GM18861 (cell line): ENCODE measurements around the gene NDUFV2.
"Not testable (repeated sequence)": the region's sequence is repeated elsewhere in the genome, so short reads cannot be mapped to it uniquely, and the experiment has no call there.

ENCODE experiments used
- ATAC-seq: cut with Tn5 transposase; IDR thresholded peaks from one replicate; pipeline ENCODE4 v1.9.1; 2021; ENCODE audit not compliant: unreplicated experiment

The NDUFV2 gene

DNA sequence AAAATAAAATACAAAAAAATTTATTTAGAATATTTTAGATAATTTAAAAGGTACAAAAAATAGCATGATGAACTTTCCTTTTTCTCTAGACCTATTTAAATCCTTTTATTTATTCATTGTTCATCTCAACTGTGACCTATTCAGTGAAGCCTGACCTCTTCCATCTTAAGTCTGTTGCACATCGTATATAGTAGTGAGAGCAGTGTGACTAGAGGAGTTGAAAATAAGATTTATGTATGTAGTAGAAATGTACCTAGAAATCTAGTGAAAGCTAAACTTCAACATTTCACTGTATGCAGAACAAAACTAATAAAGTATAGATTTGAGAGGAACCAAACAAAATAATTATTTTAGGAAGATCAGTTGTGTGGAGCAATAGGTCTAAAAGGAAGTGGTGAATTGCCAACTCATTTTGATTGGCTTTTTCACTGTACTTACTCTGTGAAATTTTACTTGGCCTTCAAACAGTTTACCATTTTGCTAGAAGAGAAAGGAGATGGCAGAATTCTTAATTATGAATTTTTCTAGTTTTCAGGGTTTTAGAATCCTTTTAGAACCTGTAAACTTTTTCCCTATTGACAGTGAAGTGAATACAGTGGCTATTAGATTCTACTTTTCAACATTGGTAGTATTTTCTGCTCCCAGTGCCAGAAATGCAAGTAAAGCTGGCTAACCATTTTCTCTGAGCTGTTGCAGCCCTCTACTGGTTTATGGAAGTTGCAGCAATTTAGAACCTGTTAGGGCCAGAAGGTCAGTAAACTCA is 45.1 kb downstream of the NDUFV2 start:
- peak; percentile 45 for ATAC-seq

DNA sequence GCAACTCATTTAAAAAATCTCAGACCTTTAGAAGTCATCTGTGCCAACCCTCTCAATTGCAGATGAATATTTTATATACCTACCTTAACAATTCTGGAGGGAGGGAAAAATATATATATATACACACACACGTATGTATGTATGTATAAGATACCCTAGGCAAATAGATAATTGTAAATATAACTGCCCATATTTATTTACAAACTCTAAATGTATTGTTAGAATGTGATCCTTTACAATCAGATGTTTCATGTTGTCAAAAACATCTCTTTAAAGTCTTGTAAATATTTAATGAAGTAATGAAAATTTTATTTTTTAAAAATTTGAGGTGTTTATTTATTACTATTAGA is 45.7 kb downstream of the NDUFV2 start:
- ATAC-seq = no peak

DNA sequence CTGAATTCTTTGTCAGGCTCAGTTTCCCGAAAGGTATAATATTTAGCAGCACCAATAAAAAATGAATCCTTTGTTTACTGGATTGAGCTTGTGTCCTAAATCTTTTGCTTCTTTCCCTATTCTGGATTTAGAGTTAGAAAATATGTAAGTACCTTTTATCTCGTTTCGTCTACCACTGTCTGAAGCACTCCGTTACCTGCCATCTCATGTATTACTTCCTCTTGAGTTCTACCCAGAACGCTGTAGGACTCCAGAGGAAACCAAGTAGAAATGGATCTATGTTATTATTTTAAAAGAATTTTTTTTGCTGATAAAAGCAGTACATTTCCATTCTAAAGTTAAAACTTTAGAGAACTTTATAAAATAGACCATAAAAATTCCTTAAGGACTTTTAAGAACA is 47.6 kb downstream of the NDUFV2 start:
- ATAC-seq = no peak

DNA sequence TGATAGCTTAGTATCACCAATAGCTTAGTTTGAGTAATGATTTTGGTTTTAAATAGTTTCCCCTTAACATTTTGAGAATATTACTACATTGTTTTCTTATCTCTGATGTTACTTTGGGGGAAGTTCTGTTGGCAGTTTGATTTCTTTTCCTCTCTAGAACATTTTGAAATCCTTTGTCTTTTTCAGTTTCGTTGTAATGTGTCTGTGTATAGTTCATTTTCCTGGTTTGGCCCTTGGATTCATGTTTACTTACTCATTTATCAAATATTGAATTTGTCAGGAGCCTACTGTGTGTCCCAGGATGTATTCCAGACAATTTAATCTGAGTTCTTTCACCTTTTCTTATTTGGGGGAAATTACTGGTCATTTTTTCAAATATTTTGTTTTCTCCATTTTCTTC is 50.8 kb downstream of the NDUFV2 start:
- no peak for ATAC-seq

DNA sequence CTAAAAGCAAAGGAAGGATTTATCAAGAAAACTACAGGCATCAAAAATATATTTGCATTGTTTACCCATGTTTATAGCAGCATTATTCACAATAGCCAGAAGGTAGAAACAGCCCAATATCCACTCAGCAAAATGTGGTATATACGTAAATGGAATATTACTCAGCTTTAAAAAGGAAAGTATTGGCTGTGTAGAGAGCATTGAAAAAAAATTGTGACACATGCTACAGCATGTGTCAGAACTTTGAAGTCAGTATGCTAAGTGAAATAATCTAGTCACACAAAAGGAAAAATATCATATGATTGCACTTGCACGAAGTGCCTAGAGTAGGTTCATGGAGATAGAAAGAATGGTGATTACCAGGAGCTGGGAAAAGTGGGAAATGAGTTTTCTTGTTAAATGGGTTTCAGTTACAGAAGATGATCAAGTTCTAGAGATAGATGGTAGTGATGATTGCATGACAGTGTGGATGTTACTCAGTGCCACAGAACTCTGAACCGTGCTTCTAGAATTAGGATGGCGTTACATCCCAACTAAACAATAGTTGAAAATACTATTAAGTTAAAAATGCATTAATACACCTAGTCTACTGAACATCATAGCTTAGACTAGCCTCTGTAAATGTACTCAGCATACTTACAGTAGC is 54.2 kb downstream of the NDUFV2 start:
- ATAC-seq = no peak

DNA sequence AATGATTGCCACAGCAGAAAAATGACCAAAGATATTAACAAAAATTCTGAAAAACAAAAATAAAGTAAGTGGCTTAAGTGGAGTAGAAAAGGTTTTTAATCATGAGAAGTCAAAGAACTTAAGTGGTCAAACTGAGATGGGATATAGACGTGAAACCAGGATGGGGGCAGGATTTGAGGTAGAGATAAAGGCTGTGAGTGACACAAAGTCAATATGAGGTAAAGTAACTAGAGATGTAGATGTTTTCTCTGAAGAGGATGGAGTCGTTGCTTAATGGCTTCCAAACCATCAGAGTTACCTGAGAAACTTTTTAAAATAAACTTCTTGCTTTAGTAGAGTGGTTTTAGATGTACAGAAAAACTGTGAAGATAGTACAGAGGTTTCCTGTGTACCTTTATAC is 55.3 kb downstream of the NDUFV2 start:
- no peak for ATAC-seq

DNA sequence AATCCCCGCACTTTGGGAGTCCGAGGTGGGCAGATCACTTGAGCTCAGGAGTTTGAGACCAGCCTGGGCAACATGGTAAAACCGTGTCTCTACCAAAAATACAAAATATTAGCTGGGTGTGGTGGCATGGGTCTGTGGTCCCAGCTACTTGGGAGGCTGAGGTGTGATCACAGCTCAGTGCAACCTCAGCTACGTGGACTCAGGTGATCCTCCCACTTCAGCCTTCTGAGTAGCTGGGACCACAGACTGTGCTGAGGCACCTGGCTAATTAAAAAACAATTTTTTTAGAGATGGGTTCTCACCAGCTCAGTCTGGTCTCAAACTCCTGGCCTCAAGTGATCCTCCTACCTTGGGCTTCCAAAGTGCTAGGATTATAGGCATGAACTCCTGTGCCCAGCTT is 57.5 kb downstream of the NDUFV2 start:
- ATAC-seq = no peak

DNA sequence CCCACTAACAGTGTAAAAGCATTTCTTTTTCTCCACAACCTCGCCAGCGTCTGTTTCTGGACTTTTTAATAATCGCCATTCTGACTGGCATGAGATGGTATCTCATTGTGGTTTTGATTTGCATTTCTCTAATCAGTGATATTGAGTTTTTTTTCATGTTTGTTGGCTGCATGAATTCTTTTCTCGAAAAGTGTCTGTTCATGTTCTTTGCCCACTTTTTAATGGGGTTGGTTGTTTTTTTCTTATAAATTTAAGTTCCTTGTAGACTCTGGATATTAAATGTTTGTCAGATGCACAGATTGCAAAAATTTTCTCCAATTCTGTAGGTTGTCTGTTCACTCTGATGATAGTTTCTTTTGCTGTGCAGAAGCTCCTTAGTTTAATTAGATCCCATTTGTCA is 60.2 kb downstream of the NDUFV2 start:
- ATAC-seq = not testable (repeated sequence)

DNA sequence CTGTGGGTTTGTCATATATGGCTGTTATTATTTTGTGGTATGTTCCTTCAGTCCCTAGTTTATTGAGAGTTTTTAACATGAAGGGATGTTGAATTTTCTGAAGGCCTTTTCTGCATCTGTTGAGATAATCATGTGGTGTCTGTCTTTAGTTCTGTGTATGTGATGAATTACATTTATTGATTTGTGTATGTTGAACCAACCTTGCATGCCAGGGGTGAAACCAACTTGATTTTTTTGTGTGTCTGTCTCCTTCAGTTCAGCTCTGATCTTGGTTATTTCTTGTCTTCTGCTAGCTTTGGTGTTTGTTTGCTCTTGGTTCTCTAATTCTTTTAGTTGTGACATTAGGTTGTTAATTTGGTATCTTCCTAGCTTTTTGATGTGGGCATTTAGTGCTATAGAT is 61.6 kb downstream of the NDUFV2 start:
- ATAC-seq = not testable (repeated sequence)

DNA sequence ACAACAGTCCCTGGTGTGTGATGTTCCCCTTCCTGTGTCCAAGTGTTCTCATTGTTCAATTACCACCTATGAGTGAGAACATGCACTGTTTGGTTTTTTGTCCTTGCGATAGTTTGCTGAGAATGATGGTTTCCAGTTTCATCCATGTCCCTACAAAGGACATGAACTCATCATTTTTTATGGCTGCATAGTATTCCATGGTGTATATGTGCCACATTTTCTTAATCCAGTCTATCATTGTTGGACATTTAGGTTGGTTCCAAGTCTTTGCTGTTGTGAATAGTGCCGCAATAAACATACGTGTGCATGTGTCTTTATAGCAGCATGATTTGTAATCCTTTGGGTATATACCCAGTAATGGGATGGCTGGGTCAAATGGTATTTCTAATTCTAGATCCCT is 63.4 kb downstream of the NDUFV2 start:
- ATAC-seq = not testable (repeated sequence)

DNA sequence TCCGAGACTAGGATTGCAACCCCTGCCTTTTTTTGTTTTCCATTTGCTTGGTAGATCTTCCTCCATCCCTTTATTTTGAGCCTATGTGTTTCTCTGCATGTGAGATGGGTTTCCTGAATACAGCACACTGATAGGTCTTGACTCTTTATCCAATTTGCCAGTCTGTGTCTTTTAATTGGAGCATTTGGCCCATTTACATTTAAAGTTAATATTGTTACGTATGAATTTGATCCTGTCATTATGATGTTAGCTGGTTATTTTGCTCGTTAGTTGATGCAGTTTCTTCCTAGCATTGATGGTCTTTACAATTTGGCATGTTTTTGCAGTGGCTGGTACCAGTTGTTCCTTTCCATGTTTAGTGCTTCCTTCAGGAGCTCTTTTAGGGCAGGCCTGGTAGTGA is 67.0 kb downstream of the NDUFV2 start:
- not testable (repeated sequence) for ATAC-seq

DNA sequence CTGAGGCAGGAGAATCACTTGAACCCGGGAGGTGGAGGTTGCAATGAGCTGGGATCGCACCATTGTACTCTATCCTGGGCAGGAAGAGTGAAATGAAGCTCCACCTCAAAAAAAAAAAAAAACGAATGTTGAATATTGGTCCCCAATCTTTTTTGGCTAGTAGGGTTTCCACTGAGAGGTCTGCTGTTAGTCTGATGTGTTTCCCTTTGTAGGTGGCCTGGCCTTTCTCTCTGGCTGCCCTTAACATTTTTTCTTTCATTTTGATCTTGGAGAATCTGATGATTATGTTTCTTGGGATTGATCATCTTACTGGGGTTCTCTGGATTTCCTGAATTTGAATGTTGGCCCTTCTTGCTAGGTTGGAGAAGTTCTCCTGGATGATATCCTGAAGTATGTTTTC is 69.4 kb downstream of the NDUFV2 start:
- ATAC-seq = not testable (repeated sequence)

DNA sequence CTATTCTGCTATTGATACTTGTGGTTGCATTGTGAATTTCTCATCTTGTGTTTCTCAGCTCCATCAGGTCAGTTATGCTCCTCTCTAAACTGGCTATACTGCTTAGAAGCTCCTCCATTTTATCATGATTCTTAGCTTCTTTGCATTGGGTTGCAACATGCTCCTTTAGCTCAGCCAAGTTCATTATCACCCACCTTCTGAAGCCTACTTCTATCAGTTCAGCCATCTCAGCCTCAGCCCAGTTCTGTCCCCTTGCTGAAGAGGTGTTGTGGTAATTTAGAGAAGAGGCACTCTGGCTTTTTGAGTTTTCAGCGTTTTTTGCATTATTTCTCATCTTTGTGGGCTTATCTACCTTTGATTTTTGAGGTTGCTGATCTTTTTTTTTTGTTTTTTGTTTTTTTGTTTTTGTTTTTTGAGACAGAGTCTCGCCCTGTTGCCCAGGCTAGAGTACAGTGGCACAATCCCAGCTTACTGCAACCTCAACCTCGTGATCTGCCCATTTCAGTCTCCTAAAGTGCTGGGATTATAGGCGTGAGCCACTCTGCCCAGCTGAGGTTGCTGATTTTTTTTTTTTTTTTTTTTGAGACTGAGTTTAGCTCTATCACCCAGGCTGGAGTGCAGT is 70.1 kb downstream of the NDUFV2 start:
- ATAC-seq = no peak

DNA sequence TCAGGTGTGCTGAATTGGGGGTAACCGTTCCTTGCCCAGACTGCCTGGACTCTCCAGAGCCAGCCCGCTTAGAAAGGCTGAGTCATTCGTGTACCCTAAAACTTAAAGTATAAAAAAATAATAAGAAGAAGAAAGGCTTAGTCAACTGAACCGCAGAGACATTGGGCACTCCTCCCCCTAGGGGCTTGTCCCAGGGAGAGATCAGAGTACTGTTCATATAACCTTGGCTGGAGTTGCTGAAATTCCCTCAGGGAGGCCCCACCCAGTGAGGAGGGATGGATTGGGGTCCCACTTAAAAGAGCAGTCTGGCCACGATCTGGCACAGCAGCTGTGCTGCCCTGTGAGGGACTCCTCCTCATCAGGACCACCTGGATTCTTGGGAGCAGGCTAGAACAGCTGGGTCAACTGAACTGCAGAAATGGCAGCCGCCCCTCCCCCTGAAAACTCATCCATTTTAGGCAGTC is 71.3 kb downstream of the NDUFV2 start:
- ATAC-seq = peak; percentile 64

DNA sequence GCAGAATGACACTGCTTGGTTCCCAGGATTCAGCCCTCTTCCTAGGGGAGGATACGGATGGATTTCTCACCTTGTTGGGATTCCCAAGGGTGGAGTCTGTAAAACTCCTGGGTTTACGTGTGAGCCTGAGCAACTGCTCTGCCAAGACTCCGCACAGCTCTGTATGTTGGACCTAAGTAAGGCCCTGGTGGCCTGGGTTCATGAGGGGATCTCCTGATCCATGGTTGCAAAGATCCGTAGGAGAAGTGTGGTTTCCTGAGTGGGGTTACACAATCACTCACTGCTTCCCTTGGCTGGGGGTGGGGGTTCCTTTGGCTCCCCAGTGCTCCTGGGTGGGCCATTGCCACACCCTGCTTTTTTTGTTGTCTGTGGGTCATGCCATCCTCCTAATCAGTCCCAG is 71.8 kb downstream of the NDUFV2 start:
- ATAC-seq = no peak

DNA sequence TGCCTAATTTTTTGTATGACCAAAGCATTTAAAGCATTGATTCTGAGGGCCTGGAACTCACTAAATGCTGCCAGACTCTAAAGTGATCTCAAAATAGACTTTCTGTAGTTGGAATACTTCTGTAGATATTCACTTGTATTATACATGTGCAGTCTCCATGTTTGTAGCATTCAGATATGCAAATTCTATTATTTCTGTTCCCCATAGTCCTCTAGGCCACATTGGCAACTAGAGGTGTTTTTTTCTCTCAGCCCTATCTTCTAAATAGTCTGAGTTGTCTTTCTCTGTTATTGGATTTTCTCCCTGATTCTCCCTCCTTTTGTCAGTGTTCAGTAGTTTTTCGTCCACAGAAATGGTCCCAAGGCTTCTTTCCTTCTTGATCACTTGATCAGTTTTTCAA is 72.6 kb downstream of the NDUFV2 start:
- ATAC-seq = no peak

DNA sequence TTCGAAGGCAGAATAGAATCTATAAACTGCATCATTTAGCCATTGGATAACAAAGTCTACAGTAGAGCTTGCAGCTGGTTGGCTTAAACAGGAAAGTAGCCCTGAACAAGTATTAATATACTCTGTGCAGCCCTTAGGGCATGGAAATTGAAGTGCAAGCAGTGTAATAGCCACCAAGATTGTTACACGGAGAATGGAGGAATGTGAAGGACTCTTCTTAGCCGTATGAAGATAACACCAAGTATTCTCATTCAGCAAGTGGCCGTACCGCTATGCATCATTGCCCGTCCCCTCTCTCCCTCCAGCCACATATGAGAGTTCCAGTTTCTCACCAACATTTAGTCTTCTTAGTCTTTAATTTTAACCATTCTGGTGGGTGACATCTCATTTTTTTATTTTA is 74.5 kb downstream of the NDUFV2 start:
- no peak for ATAC-seq

DNA sequence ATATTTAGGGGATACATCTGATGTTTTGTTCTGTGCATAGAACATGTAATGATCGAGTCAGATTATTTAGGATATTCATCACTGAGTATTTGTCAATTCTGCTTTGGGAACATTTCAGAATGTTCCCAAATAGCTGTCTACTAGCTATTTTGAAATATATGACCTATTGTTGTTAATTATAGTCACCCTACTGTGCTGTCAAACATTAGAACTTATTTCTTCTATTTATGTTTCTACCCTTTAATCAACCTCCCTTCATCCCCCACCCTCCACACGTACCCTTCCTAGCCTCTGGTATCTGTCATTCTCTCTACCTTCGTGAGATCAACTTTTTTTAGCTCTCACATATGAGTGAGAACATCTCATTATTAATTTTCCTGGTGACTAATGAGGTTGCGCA is 75.0 kb downstream of the NDUFV2 start:
- no peak for ATAC-seq

DNA sequence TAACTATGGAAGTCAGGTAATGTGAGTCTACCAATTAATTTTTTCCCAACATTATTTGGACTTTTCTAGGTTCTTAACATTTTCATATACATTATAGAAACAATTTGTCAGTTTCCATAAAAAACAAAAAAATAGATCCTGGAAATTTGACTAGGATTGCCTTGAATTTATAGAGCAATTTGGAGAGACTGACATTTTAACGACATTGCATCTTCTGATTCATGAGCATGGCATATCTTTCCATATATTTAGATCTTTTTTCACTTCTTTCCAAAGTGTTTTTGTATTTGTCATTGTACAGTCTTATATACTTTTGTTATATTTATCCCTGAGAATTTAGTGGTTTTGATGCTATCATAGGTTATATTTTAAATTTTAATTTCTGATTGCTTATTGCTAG is 76.1 kb downstream of the NDUFV2 start:
- no peak for ATAC-seq

DNA sequence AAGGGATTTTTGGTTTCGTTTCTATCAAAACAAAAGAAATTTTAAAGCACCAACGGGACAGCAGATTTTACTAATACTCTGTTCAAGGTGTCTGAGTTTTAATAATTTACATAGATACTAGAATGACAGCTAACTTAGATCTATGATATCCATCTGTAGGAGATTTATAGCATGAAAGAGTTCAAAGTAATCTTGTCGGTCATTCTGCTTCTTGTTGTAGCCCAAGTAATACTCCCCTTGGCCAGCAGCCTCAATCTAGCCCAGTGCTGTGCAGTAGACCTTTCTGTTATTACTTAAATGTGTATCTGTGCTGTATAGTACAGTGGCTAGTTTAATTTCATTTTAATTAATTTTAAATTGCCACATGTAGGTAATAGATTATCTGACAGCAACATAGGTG is 78.8 kb downstream of the NDUFV2 start:
- no peak for ATAC-seq

DNA sequence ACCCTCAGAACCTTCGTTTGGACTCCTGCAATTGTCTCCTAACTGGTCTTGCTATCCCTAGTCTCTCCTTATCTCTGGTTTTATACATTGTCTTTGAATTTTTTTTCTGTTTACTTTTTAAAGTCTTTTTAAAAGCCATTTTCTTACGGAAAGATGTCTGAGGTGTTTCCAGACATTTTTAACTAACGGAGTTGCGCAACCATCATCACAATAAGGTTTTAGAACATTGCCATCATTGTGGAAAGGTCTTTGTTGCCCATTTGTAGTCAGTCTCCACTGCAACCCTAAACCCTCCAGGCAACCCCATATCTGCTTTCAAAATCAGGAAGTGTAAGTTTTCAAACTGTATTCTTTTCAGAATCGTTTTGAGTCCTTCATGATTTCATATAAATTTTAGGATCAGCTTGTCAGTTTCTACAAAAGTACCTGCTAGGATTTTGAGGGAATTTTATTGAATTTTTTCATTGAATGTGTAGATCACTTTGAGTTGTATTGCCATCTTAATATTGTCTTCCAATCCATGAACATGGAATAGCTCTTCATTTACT is 80.4 kb downstream of the NDUFV2 start:
- ATAC-seq = no peak
